ENCODE measurements around the gene EIF4E2. TPM values are rescaled to one million over a fixed set of nuclear protein-coding genes. Genes with fewer than 3 reads are reported as not detected.

EIF4E2 gene
- total RNA-seq, 1 donor from 2014 or later, result 97.0 TPM

DNA sequence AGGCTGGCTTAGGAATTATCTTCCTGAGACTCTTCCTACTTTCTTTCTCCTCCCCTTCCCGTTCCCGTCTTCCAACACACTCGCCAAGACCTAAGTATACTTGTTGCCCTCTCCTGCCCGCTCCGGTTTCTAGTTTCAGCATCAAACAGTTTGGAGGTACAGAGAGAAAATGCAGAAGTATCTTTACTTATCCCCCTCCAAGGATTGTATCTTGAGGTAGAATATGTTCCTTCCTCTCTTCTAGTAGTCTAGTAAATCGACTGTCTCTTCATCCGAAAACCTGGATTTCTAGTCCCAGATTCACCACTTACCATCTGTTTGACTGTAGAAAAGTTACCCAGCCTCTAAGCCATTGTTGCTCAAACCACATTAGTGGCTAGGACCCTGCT is 755 bp downstream of the EIF4E2 start:
- peak overlapping the region; percentile 47 for H3K27ac Mint-ChIP-seq
- peaks cover 4% of the 10 kb centered on the region for H3K27me3 Mint-ChIP-seq (ENCODE audit: insufficient read depth, low read depth)
- TF ChIP-seq, protein P1, sequence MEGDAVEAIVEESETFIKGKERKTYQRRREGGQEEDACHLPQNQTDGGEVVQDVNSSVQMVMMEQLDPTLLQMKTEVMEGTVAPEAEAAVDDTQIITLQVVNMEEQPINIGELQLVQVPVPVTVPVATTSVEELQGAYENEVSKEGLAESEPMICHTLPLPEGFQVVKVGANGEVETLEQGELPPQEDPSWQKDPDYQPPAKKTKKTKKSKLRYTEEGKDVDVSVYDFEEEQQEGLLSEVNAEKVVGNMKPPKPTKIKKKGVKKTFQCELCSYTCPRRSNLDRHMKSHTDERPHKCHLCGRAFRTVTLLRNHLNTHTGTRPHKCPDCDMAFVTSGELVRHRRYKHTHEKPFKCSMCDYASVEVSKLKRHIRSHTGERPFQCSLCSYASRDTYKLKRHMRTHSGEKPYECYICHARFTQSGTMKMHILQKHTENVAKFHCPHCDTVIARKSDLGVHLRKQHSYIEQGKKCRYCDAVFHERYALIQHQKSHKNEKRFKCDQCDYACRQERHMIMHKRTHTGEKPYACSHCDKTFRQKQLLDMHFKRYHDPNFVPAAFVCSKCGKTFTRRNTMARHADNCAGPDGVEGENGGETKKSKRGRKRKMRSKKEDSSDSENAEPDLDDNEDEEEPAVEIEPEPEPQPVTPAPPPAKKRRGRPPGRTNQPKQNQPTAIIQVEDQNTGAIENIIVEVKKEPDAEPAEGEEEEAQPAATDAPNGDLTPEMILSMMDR (IDR thresholded peaks at IDR 0.05), result no peak
- TF ChIP-seq EZH2 (IDR thresholded peaks at IDR 0.05) (no peak), EZH2phosphoT487 (IDR thresholded peaks at IDR 0.05) (no peak)
- H3K36me3 Mint-ChIP-seq, result peaks cover 37% of the 10 kb centered on the region
- Histone ChIP-seq H4K20me1 (ENCODE audit: low read depth) (peaks cover 38% of the 10 kb centered on the region), H2AFZ (replicated peaks) (no peak overlapping the region), H3K27me3 (no peaks in the 10 kb centered on the region), H3K9ac (peak overlapping the region; percentile 72), H3K4me1 (peaks cover 4% of the 10 kb centered on the region), H3F3A (ENCODE audit: low read depth) (peaks cover 11% of the 10 kb centered on the region), H3K9me3 (ENCODE audit: low read depth) (no peaks in the 10 kb centered on the region), H3K4me3 (peak overlapping the region; percentile 58), H3K27ac (no peak overlapping the region), H3K36me3 (no peaks in the 10 kb centered on the region), H3K79me2 (ENCODE audit: low read depth) (peaks cover 78% of the 10 kb centered on the region), H3K4me2 (peak overlapping the region; percentile 84)
- DNase-seq (ENCODE audit: low spot score), result no peak
- peaks cover 19% of the 10 kb centered on the region for H3K9me3 Mint-ChIP-seq
- peak overlapping the region; percentile 99 for H3K4me3 Mint-ChIP-seq
- H3K4me1 Mint-ChIP-seq, result peaks cover 15% of the 10 kb centered on the region

DNA sequence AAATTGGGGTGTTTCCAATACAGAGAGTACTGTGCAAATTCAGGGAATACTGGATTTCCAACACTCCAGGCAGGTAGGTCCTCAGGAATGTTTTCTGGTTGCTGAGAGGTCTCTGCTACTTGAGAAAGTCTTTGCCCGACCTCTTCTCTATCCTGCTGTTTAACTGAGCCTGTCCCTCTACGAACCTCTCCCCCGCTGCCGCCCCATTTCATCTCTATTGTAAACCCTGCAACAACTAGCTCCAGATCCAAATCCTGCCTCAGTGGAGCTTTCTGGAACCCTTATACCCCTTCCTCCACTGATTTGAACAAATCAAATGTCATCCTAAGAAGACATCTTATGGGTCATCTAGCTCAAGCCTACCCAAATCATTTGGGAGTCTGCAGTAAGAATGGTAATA is 1.3 kb downstream of the EIF4E2 start:
- Mint-ChIP-seq H3K9me3 (peaks cover 17% of the 10 kb centered on the region), H3K4me1 (peaks cover 15% of the 10 kb centered on the region), H3K27me3 (ENCODE audit: insufficient read depth, low read depth) (peaks cover 2% of the 10 kb centered on the region), H3K36me3 (peaks cover 35% of the 10 kb centered on the region), H3K4me3 (peak overlapping the region; percentile 99), H3K27ac (no peak overlapping the region)
- Histone ChIP-seq H4K20me1 (ENCODE audit: low read depth) (peaks cover 44% of the 10 kb centered on the region), H3K4me2 (peak overlapping the region; percentile 84), H3K27me3 (no peaks in the 10 kb centered on the region), H2AFZ (replicated peaks) (no peak overlapping the region), H3K27ac (no peak overlapping the region), H3K36me3 (no peaks in the 10 kb centered on the region), H3K4me3 (peak overlapping the region; percentile 58), H3K9me3 (ENCODE audit: low read depth) (no peaks in the 10 kb centered on the region), H3K4me1 (peaks cover 4% of the 10 kb centered on the region), H3F3A (ENCODE audit: low read depth) (peaks cover 11% of the 10 kb centered on the region), H3K79me2 (ENCODE audit: low read depth) (peaks cover 78% of the 10 kb centered on the region), H3K9ac (no peak overlapping the region)
- TF ChIP-seq EZH2 (IDR thresholded peaks at IDR 0.05) (no peak), EZH2phosphoT487 (IDR thresholded peaks at IDR 0.05) (no peak)
- TF ChIP-seq, protein P1 (IDR thresholded peaks at IDR 0.05), result no peak
- no peak for DNase-seq (ENCODE audit: low spot score)

DNA sequence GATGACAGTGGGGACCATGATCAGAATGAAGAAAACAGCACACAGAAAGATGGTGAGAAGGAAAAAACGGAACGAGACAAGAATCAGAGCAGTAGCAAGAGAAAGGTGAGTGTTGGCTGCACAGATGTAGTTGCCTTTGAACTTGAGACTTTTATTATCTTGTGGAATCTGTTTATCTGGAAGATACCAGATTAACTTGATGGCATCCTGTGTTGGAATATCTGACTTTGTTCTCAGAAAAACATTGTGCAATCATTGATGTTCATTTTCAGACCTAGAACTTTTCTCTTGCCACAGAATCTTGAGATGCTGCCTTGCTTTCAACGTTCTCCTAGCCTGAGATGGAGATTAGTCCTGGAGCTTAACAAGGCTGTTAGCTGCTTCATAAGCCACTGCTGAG is 5.9 kb downstream of the EIF4E2 start:
- no peak overlapping the region for H3K4me3 ChIP-seq
- H3K27ac ChIP-seq, result no peak overlapping the region
- Mint-ChIP-seq H3K36me3 (peaks cover 14% of the 10 kb centered on the region), H3K9me3 (no peaks in the 10 kb centered on the region), H3K4me1 (peaks cover 7% of the 10 kb centered on the region), H3K4me3 (no peak overlapping the region), H3K27me3 (ENCODE audit: insufficient read depth, low read depth) (peaks cover 2% of the 10 kb centered on the region), H3K27ac (no peak overlapping the region)
- no peak for DNase-seq (ENCODE audit: low spot score)
- no peaks in the 10 kb centered on the region for H3K27me3 ChIP-seq
- H2AFZ ChIP-seq (replicated peaks), result no peak overlapping the region
- TF ChIP-seq, protein P1 (IDR thresholded peaks at IDR 0.05), result no peak
- no peak for TF ChIP-seq EZH2phosphoT487 (IDR thresholded peaks at IDR 0.05)
- no peak for TF ChIP-seq EZH2 (IDR thresholded peaks at IDR 0.05)
- peaks cover 44% of the 10 kb centered on the region for H3K79me2 ChIP-seq (ENCODE audit: low read depth)
- H4K20me1 ChIP-seq (ENCODE audit: low read depth), result peaks cover 44% of the 10 kb centered on the region
- H3K9me3 ChIP-seq (ENCODE audit: low read depth), result no peaks in the 10 kb centered on the region
- no peaks in the 10 kb centered on the region for H3K4me1 ChIP-seq
- no peaks in the 10 kb centered on the region for H3F3A ChIP-seq (ENCODE audit: low read depth)
- no peak overlapping the region for H3K4me2 ChIP-seq
- peaks cover 5% of the 10 kb centered on the region for H3K36me3 ChIP-seq
- no peak overlapping the region for H3K9ac ChIP-seq
